Upper lobe of right lung (tissue), 1 donor: Measurements from ENCODE around the gene TEX54. TPM values are rescaled to one million over a fixed set of nuclear protein-coding genes. Genes with fewer than 3 reads are reported as not detected.
A peak's percentile ranks its signal among the peaks of the same experiment; 100 is the strongest.

Source experiments
- ATAC-seq: fragments of 200-7000 bp; cut with Tn5 transposase; one replicate; pipeline ENCODE4 v1.9.1; 2020; ENCODE audit warnings: mild to moderate bottlenecking, moderate library complexity
- DNase-seq: peaks from one replicate; pipeline ENCODE4 v3.0.0-alpha.2; 2020
- H3K27ac ChIP-seq: fragments of 200-600 bp; one replicate; pipeline ENCODE4 v1.8.0; 2022
- H3K27me3 ChIP-seq: fragments of 200-600 bp; one replicate; pipeline ENCODE4 v1.8.0; 2022; ENCODE audit warnings: mild to moderate bottlenecking
- H3K36me3 ChIP-seq: fragments of 200-600 bp; one replicate; pipeline ENCODE4 v1.8.0; 2022
- H3K4me1 ChIP-seq: fragments of 200-600 bp; one replicate; pipeline ENCODE4 v1.8.0; 2022
- H3K4me3 ChIP-seq: fragments of 200-600 bp; one replicate; pipeline ENCODE4 v1.8.0; 2022; ENCODE audit warnings: mild to moderate bottlenecking
- H3K9me3 ChIP-seq: fragments of 200-600 bp; one replicate; pipeline ENCODE4 v1.8.0; 2022
- CTCF ChIP-seq: fragments of 200-600 bp; IDR thresholded peaks from one replicate; pipeline ENCODE4 v1.8.0; 2022; ENCODE audit warnings: antibody characterized with exemption
- intact Hi-C: fragments of 100-400 bp; cut with DNase I; formaldehyde crosslinking; loops from one replicate; pipeline ENCODE4 v1.11.0; 2022
- long read RNA-seq: library from polyadenylated mRNA; unstranded; transcript quantifications from one replicate; pipeline ENCODE4 v2.0.0, GENCODE V29; 2021
- total RNA-seq: library from RNA; stranded (reverse); fragmentation: NEBNext Ultra II Directional; extraction: Animal tissue kit (Norgen Biotek cat#: 25700); gene quantifications from one replicate; pipeline ENCODE4 v1.2.1, GENCODE V29; 2021
- donor health status: DM: no; HTN: yes; CAD: no; lungs with severe emphysema.

Gene TEX54
- total RNA-seq: not detected
- long read RNA-seq: 0 reads

- peak within 1 kb of the TSS; percentile 96 for H3K27ac ChIP-seq
- H3K27me3 ChIP-seq: no peaks in the 10 kb centered on the region
- TF ChIP-seq CTCF: no peak
- H3K4me1 ChIP-seq: peaks cover 15% of the 10 kb centered on the region
- DNase-seq (peak; percentile 70), ATAC-seq (peak; percentile 3)
- peaks cover 51% of the 10 kb centered on the region for H3K36me3 ChIP-seq
- intact Hi-C loops: no loop called here
- H3K4me3 ChIP-seq: peak within 1 kb of the TSS; percentile 74
- no peaks in the 10 kb centered on the region for H3K9me3 ChIP-seq
Measured at GRCh38 chr11:62832336-62833234, at the start of gene TEX54. TEX54 (minus strand) TSS chr11:62832841.

GRCh38 chr11:62882431-62882749 is 49.7 kb upstream of the TEX54 start:
- Histone ChIP-seq H3K9me3 (no peaks in the 10 kb centered on the region), H3K27me3 (no peaks in the 10 kb centered on the region), H3K27ac (peak overlapping the region; percentile 100), H3K36me3 (peaks cover 50% of the 10 kb centered on the region), H3K4me3 (peak overlapping the region; percentile 87), H3K4me1 (peaks cover 52% of the 10 kb centered on the region)
- intact Hi-C loops: no loop called here
- ATAC-seq (no peak), DNase-seq (no peak)
- no peak for TF ChIP-seq CTCF

- Histone ChIP-seq H3K4me3 (peak overlapping the region; percentile 87), H3K27me3 (no peaks in the 10 kb centered on the region), H3K27ac (peak overlapping the region; percentile 100), H3K36me3 (peaks cover 44% of the 10 kb centered on the region), H3K9me3 (no peaks in the 10 kb centered on the region), H3K4me1 (peaks cover 49% of the 10 kb centered on the region)
- TF ChIP-seq CTCF: no peak
- intact Hi-C loops: no loop called here
- ATAC-seq (peak; percentile 80), DNase-seq (peak; percentile 97)
Measured at GRCh38 chr11:62881579-62882430, 49.2 kb upstream of the TEX54 start.

GRCh38 chr11:62880803-62881578 is 48.4 kb upstream of the TEX54 start, which contains the start of gene SLC3A2:
SLC3A2 (plus strand) TSS chr11:62880896; CDS start chr11:62881024, 128 bp downstream.
- intact Hi-C loops: no loop called here
- H3K36me3 ChIP-seq: peaks cover 36% of the 10 kb centered on the region
- peak within 1 kb of the TSS; percentile 100 for H3K27ac ChIP-seq
- H3K4me3 ChIP-seq: peak within 1 kb of the TSS; percentile 87
- H3K4me1 ChIP-seq: peaks cover 43% of the 10 kb centered on the region
- no peaks in the 10 kb centered on the region for H3K9me3 ChIP-seq
- TF ChIP-seq CTCF: peak; percentile 75
- peak; percentile 96 for DNase-seq
- peak; percentile 90 for ATAC-seq
- no peaks in the 10 kb centered on the region for H3K27me3 ChIP-seq

- peak overlapping the region; percentile 87 for H3K4me3 ChIP-seq
- DNase-seq (no peak), ATAC-seq (peak; percentile 42)
- peak overlapping the region; percentile 100 for H3K27ac ChIP-seq
- intact Hi-C loops: no loop called here
- TF ChIP-seq CTCF: no peak
- H3K27me3 ChIP-seq: no peaks in the 10 kb centered on the region
- peaks cover 39% of the 10 kb centered on the region for H3K4me1 ChIP-seq
- peaks cover 29% of the 10 kb centered on the region for H3K36me3 ChIP-seq
- no peaks in the 10 kb centered on the region for H3K9me3 ChIP-seq
Measured at GRCh38 chr11:62880231-62880802, 47.7 kb upstream of the TEX54 start.
